GM21528 (cell line): ENCODE measurements around the gene WASHC2A.
"Not testable (repeated sequence)": the region's sequence is repeated elsewhere in the genome, so short reads cannot be mapped to it uniquely, and the experiment has no call there.

Experiments used
- ATAC-seq: cut with Tn5 transposase; IDR thresholded peaks from one replicate; pipeline ENCODE4 v1.9.1; 2021; ENCODE audit warnings: mild to moderate bottlenecking, moderate library complexity; ENCODE audit not compliant: unreplicated experiment, low FRiP score

The WASHC2A gene

GRCh38 chr10:50067546-50068351 lies at the start of gene WASHC2A:
Gene WASHC2A (plus strand): TSS chr10:50067954. CDS start chr10:50068006, 52 bp downstream.
- peak; percentile 93 for ATAC-seq

GRCh38 chr10:50019279-50019678 lies 48.5 kb upstream of the WASHC2A start:
- not testable (repeated sequence) for ATAC-seq

- ATAC-seq: not testable (repeated sequence)
Measured at GRCh38 chr10:50020451-50021024, 47.2 kb upstream of the WASHC2A start.

- no peak for ATAC-seq
Measured at GRCh38 chr10:50021646-50022045, 46.1 kb upstream of the WASHC2A start.

- not testable (repeated sequence) for ATAC-seq
Measured at GRCh38 chr10:50024716-50025383, 42.9 kb upstream of the WASHC2A start.

GRCh38 chr10:50025627-50026026 lies 42.1 kb upstream of the WASHC2A start:
- ATAC-seq: no peak

- no peak for ATAC-seq
Measured at GRCh38 chr10:50027195-50027594, 40.6 kb upstream of the WASHC2A start.

- no peak for ATAC-seq
Measured at GRCh38 chr10:50033481-50033880, 34.3 kb upstream of the WASHC2A start.

GRCh38 chr10:50035337-50035736 lies 32.4 kb upstream of the WASHC2A start:
- not testable (repeated sequence) for ATAC-seq

- ATAC-seq: no peak
Measured at GRCh38 chr10:50044941-50045664, 22.7 kb upstream of the WASHC2A start.

- ATAC-seq: not testable (repeated sequence)
Measured at GRCh38 chr10:50046457-50046856, 21.3 kb upstream of the WASHC2A start.

- not testable (repeated sequence) for ATAC-seq
Measured at GRCh38 chr10:50047594-50047993, 20.2 kb upstream of the WASHC2A start.

- ATAC-seq: not testable (repeated sequence)
Measured at GRCh38 chr10:50051995-50052660, 15.6 kb upstream of the WASHC2A start.

- not testable (repeated sequence) for ATAC-seq
Measured at GRCh38 chr10:50052778-50053376, 14.9 kb upstream of the WASHC2A start.

GRCh38 chr10:50055494-50056292 lies 12.1 kb upstream of the WASHC2A start:
- not testable (repeated sequence) for ATAC-seq

- ATAC-seq: not testable (repeated sequence)
Measured at GRCh38 chr10:50056654-50057053, 11.1 kb upstream of the WASHC2A start.

GRCh38 chr10:50058727-50059126 lies 9.0 kb upstream of the WASHC2A start:
- not testable (repeated sequence) for ATAC-seq

GRCh38 chr10:50059946-50060345 lies 7.8 kb upstream of the WASHC2A start:
- ATAC-seq: not testable (repeated sequence)

- not testable (repeated sequence) for ATAC-seq
Measured at GRCh38 chr10:50061548-50061947, 6.2 kb upstream of the WASHC2A start.
